Lower lobe of right lung (tissue), 2 donors: ENCODE data around the gene ZNF653. TPM values are rescaled to one million over a fixed set of nuclear protein-coding genes. Genes with fewer than 3 reads are reported as not detected.

Experiments used
- ATAC-seq, 2 donors: fragments of 200-7000 bp; cut with Tn5 transposase; one replicate each; pipeline ENCODE4 v1.9.1; 2020 to 2022; ENCODE audit warnings: mild to moderate bottlenecking in 2 of 2, moderate library complexity in 2 of 2
- DNase-seq: peaks from one replicate; pipeline ENCODE4 v3.0.0-alpha.2; 2020
- H3K27ac ChIP-seq: fragments of 200-600 bp; one replicate; pipeline ENCODE4 v1.8.0; 2022
- H3K27me3 ChIP-seq: fragments of 200-600 bp; one replicate; pipeline ENCODE4 v1.8.0; 2022; ENCODE audit warnings: low read depth
- H3K36me3 ChIP-seq: fragments of 200-600 bp; one replicate; pipeline ENCODE4 v1.8.0; 2022; ENCODE audit warnings: mild to moderate bottlenecking
- H3K4me1 ChIP-seq: fragments of 200-600 bp; one replicate; pipeline ENCODE4 v1.8.0; 2022
- H3K4me3 ChIP-seq: fragments of 200-600 bp; one replicate; pipeline ENCODE4 v1.8.0; 2022; ENCODE audit warnings: mild to moderate bottlenecking
- H3K9me3 ChIP-seq: fragments of 200-600 bp; one replicate; pipeline ENCODE4 v1.8.0; 2022
- CTCF ChIP-seq: fragments of 200-600 bp; IDR thresholded peaks from one replicate; pipeline ENCODE4 v1.8.0; 2022; ENCODE audit warnings: antibody characterized with exemption, mild to moderate bottlenecking
- intact Hi-C: fragments of 100-400 bp; cut with DNase I; formaldehyde crosslinking; loops from one replicate; pipeline ENCODE4 v1.11.0; 2022
- total RNA-seq: library from RNA; stranded (reverse); fragmentation: NEBNext Ultra II Directional; extraction: Animal tissue kit (Norgen Biotek cat#: 25700); gene quantifications from one replicate; pipeline ENCODE4 v1.2.1, GENCODE V29; 2021
- donor health status: DM: no; HTN: yes; CAD: no; lungs with severe emphysema.

Gene ZNF653
- total RNA-seq, 1 donor from 2014 or later: 9.2 TPM

DNA sequence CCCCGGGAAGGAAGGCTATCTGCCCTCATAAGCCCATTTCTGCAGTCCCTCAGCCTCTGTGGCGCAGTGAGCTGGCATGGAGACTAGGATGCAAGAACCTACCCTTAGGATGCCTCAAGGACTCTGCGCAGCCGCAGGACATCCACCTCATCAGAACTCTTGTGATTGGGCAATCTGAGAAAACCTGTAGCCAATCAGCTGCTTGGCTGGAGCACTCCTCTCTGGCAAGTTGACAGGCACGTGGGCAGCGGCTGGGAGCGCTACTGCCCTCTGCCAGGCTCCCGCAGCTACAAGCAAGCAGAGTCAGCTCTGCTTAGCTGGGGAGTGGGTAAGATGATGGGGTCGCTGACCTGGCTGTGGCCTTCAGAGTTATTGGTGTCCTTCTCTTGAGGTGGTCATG lies 24.8 kb upstream of the ZNF653 start:
- Histone ChIP-seq H3K27me3 (no peaks in the 10 kb centered on the region), H3K4me3 (no peak overlapping the region), H3K27ac (no peak overlapping the region), H3K36me3 (no peaks in the 10 kb centered on the region), H3K9me3 (no peaks in the 10 kb centered on the region), H3K4me1 (peaks cover 19% of the 10 kb centered on the region)
- intact Hi-C loops: no loop called here
- peak; percentile 23 for TF ChIP-seq CTCF
- ATAC-seq: peak; percentile 21 to 34
- peak; percentile 77 for DNase-seq

DNA sequence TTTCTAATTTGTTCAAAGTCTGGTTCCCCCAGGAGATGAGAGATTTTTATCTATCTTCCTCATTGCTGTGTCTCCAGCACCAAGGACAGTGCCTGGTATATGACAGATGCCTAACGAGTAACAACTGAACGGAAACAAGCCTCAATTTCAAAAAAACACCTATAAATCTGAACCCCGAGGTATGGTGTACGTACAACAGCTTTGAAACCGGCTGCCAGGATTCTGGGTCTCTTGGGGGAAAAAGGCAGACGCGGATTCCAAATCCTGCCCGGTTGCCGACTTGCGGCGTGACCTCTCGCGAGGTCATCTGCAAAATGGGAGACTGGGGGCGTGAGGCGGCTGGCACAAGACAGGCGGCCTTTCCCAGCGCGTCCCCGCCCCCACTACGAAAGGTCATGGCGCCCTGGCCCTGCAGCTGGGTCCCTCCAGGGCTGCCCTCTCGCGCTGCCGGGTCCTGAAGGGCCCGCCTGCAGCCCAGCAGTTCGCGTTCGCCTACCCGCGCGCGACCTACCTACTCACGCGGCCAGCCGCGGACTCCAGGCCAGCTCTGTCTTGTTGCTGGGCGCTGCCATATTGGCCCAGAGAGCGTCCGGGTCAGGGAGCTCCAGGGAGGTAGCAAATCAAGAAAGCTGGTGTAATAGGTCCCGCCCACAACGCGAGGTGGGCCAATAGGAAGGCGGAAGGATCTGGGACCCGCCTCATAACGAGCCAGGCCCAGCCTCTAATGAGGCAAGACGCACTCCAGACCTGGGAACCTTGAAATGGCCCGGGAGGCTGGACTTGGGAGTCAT lies 23.1 kb upstream of the ZNF653 start, which contains the start of gene ECSIT:
Gene ECSIT, minus strand, starts transcription at position 584 of the 791 bp plus-strand sequence. CDS start 9,964 bp downstream, outside the sequence.
- no peaks in the 10 kb centered on the region for H3K9me3 ChIP-seq
- peaks cover 17% of the 10 kb centered on the region for H3K4me1 ChIP-seq
- peak; percentile 99 for ATAC-seq
- intact Hi-C loops: no loop called here
- TF ChIP-seq CTCF: no peak
- peak within 1 kb of the TSS; percentile 84 for H3K27ac ChIP-seq
- peak; percentile 98 for DNase-seq
- H3K27me3 ChIP-seq: no peaks in the 10 kb centered on the region
- peaks cover 5% of the 10 kb centered on the region for H3K36me3 ChIP-seq
- peak within 1 kb of the TSS; percentile 83 for H3K4me3 ChIP-seq

DNA sequence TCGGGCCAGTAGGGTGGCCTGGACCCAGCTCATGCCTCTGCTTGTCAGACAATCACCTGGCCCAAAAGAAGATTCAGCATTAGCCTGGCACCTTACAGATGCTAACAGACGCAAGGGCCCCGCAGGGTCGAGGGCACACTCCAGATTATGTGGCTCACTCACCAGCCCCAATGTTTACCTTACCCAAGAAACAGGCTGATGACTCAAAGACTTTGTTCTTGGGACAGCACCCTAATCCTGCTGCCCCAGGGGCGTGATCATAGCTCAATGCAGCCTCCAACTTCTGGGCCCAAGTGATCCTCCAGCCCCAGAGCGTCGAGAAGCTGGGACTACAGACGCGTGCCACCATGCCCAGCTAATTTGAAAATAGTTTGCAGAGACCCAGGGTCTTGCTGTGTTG lies 13.5 kb upstream of the ZNF653 start:
- H3K36me3 ChIP-seq: peaks cover 61% of the 10 kb centered on the region
- ATAC-seq: no peak

DNA sequence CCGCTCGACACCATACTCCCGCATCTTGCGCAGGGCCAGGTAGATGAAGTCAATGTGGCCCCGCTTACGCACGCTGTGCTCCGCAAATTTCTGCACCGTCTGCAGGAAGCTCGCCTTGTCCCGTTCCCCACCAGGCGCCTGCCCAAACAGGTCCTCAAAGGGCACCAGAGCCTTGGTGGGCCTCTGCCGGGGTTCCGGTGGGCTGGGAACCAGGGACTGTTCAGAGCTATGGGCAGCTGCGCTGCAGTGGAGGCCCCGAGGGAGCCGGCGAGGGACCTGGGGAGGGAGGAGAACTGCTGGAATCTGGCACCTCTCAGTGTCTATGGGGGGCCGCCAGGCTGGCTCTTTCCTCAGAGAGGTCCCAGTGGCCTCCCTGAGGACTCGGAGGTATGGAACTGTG lies 8.3 kb upstream of the ZNF653 start:
- TF ChIP-seq CTCF: no peak
- Histone ChIP-seq H3K27me3 (no peaks in the 10 kb centered on the region), H3K4me3 (no peak overlapping the region), H3K4me1 (no peaks in the 10 kb centered on the region), H3K9me3 (no peaks in the 10 kb centered on the region), H3K27ac (no peak overlapping the region), H3K36me3 (peaks cover 59% of the 10 kb centered on the region)
- ATAC-seq: no peak
- DNase-seq: no peak
- intact Hi-C loops: no loop called here

More for the DNA sequence above, 13.5 kb upstream of the ZNF653 start:
- H3K27ac ChIP-seq: no peak overlapping the region
- intact Hi-C loops: no loop called here
- H3K9me3 ChIP-seq: no peaks in the 10 kb centered on the region
- no peaks in the 10 kb centered on the region for H3K4me1 ChIP-seq
- no peak overlapping the region for H3K4me3 ChIP-seq
- H3K27me3 ChIP-seq: no peaks in the 10 kb centered on the region
- no peak for DNase-seq
- TF ChIP-seq CTCF: no peak

- H3K4me3 ChIP-seq: no peak overlapping the region
- H3K9me3 ChIP-seq: no peaks in the 10 kb centered on the region
- TF ChIP-seq CTCF: no peak
- H3K36me3 ChIP-seq: peaks cover 32% of the 10 kb centered on the region
- peaks cover 9% of the 10 kb centered on the region for H3K4me1 ChIP-seq
- ATAC-seq (no peak), DNase-seq (no peak)
- intact Hi-C loops: no loop called here
- H3K27ac ChIP-seq: no peak overlapping the region
- H3K27me3 ChIP-seq: no peaks in the 10 kb centered on the region
These were observed 4.8 kb upstream of the ZNF653 start for GRCh38 chr19:11510444-11510843.
